Loucy (cell line): Measurements from ENCODE around the gene CELSR1.

Experiments
- H2AFZ ChIP-seq: fragments of 200-600 bp; sonication (generic); 2 replicates; pipeline ENCODE4 v1.6.0; 2016; ENCODE audit warnings: antibody characterized with exemption, mild to moderate bottlenecking, low read length, moderate library complexity
- H3F3A ChIP-seq: fragments of 200-600 bp; 2 replicates; pipeline ENCODE4 v1.6.0; 2016; ENCODE audit warnings: antibody characterized with exemption, low read depth, mild to moderate bottlenecking
- H3K27me3 ChIP-seq: fragments of 200-600 bp; sonication (generic); 2 replicates; pipeline ENCODE4 v1.6.1; 2014; ENCODE audit warnings: low read length, mild to moderate bottlenecking; ENCODE audit not compliant: insufficient read depth, poor library complexity, severe bottlenecking
- H3K36me3 ChIP-seq: fragments of 200-600 bp; sonication (generic); 2 replicates; pipeline ENCODE4 v1.6.1; 2016; ENCODE audit warnings: low read length; ENCODE audit not compliant: insufficient read depth
- H3K4me1 ChIP-seq: fragments of 200-600 bp; sonication (generic); 2 replicates; pipeline ENCODE4 v1.5.1; 2014; ENCODE audit warnings: low read length, mild to moderate bottlenecking; ENCODE audit not compliant: insufficient read depth, poor library complexity, severe bottlenecking
- H3K4me2 ChIP-seq: fragments of 200-600 bp; sonication (generic); 2 replicates; pipeline ENCODE4 v1.6.0; 2014; ENCODE audit warnings: antibody characterized with exemption, low read length, low read depth, mild to moderate bottlenecking; ENCODE audit not compliant: poor library complexity, severe bottlenecking
- H3K4me3 ChIP-seq: fragments of 200-600 bp; sonication (generic); 2 replicates; pipeline ENCODE4 v1.5.1; 2014; ENCODE audit warnings: low read length, mild to moderate bottlenecking, mixed read lengths; ENCODE audit not compliant: poor library complexity, severe bottlenecking
- H3K79me2 ChIP-seq: fragments of 200-600 bp; sonication (generic); 2 replicates; pipeline ENCODE4 v1.6.1; 2014; ENCODE audit warnings: low read length; ENCODE audit not compliant: insufficient read depth
- H3K9ac ChIP-seq: fragments of 200-600 bp; sonication (generic); 2 replicates; pipeline ENCODE4 v1.6.0; 2014; ENCODE audit warnings: mild to moderate bottlenecking, low read depth, low read length, moderate library complexity; ENCODE audit not compliant: poor library complexity, severe bottlenecking
- H3K9me2 ChIP-seq: fragments of 200-600 bp; sonication (generic); replicated peaks from 2 replicates; pipeline ENCODE4 v1.6.1; 2016; ENCODE audit warnings: low read depth, low read length, mixed read lengths
- H3K9me3 ChIP-seq: fragments of 200-600 bp; sonication (generic); 2 replicates; pipeline ENCODE4 v1.6.1; 2014; ENCODE audit warnings: mild to moderate bottlenecking, antibody characterized with exemption, low read length, low read depth; ENCODE audit not compliant: insufficient read depth
- H4K20me1 ChIP-seq: fragments of 200-600 bp; sonication (generic); 2 replicates; pipeline ENCODE4 v1.6.0; 2014; ENCODE audit warnings: antibody characterized with exemption, low read length, mild to moderate bottlenecking; ENCODE audit not compliant: insufficient read depth, poor library complexity, severe bottlenecking
- CTCF ChIP-seq: fragments of 200-600 bp; sonication (generic); conservative IDR thresholded peaks from 2 replicates; pipeline ENCODE4 v1.5.1; 2014; ENCODE audit warnings: mild to moderate bottlenecking, antibody characterized with exemption, low read length
- EZH2phosphoT487 ChIP-seq: fragments of 200-600 bp; IDR thresholded peaks from 2 replicates; pipeline ENCODE4 v1.6.1; 2018; ENCODE audit warnings: antibody characterized with exemption, mild to moderate bottlenecking, moderate library complexity, borderline replicate concordance

The CELSR1 gene

GRCh38 chr22:46526244-46526839, 11.1 kb downstream of the CELSR1 start:
- Histone ChIP-seq H2AFZ (no peak overlapping the region), H3K27me3 (no peaks in the 10 kb centered on the region), H3K4me2 (no peak overlapping the region), H3K9me3 (no peaks in the 10 kb centered on the region), H3K9me2 (no peaks in the 10 kb centered on the region), H3F3A (no peaks in the 10 kb centered on the region), H3K4me3 (no peak overlapping the region), H3K79me2 (no peaks in the 10 kb centered on the region), H3K9ac (no peak overlapping the region), H4K20me1 (no peaks in the 10 kb centered on the region), H3K36me3 (no peaks in the 10 kb centered on the region), H3K4me1 (no peaks in the 10 kb centered on the region)
- TF ChIP-seq EZH2phosphoT487 (no peak), CTCF (no peak)

GRCh38 chr22:46525389-46526243, 11.8 kb downstream of the CELSR1 start:
- Histone ChIP-seq H3K9ac (no peak overlapping the region), H4K20me1 (no peaks in the 10 kb centered on the region), H3K36me3 (no peaks in the 10 kb centered on the region), H3K9me3 (no peaks in the 10 kb centered on the region), H3K9me2 (no peaks in the 10 kb centered on the region), H2AFZ (no peak overlapping the region), H3K4me2 (no peak overlapping the region), H3K4me1 (no peaks in the 10 kb centered on the region), H3K27me3 (no peaks in the 10 kb centered on the region), H3K79me2 (no peaks in the 10 kb centered on the region), H3F3A (no peaks in the 10 kb centered on the region), H3K4me3 (no peak overlapping the region)
- TF ChIP-seq EZH2phosphoT487 (no peak), CTCF (no peak)

- TF ChIP-seq EZH2phosphoT487 (no peak), CTCF (no peak)
- Histone ChIP-seq H3K9ac (no peak overlapping the region), H3K9me2 (no peaks in the 10 kb centered on the region), H4K20me1 (no peaks in the 10 kb centered on the region), H3K4me1 (no peaks in the 10 kb centered on the region), H3K36me3 (no peaks in the 10 kb centered on the region), H3F3A (no peaks in the 10 kb centered on the region), H2AFZ (no peak overlapping the region), H3K27me3 (no peaks in the 10 kb centered on the region), H3K79me2 (no peaks in the 10 kb centered on the region), H3K4me3 (no peak overlapping the region), H3K4me2 (no peak overlapping the region), H3K9me3 (no peaks in the 10 kb centered on the region)
Observed at GRCh38 chr22:46524203-46524740, 13.1 kb downstream of the CELSR1 start.
